Body of pancreas (tissue), 4 donors: ENCODE data around the gene FAM20C. TPM values are rescaled to one million over a fixed set of nuclear protein-coding genes. Genes with fewer than 3 reads are reported as not detected.
"Not testable (repeated sequence)": the region's sequence is repeated elsewhere in the genome, so short reads cannot be mapped to it uniquely, and the experiment has no call there.

Experiments
- ATAC-seq: fragments of 150-250 bp; one replicate; pipeline ENCODE4 v1.9.1; 2016
- DNase-seq, 4 donors: peaks; one replicate each; pipeline ENCODE4 v3.0.0-alpha.2; 2019
- H3K27ac ChIP-seq, 4 donors: fragments of 200-600 bp; sonication (generic); 1 replicate in 3 of 4; 2 replicates in 1 of 4; pipeline versions ENCODE4 v1.5.1 to v1.6.1; 2016 to 2019; ENCODE audit warnings: mild to moderate bottlenecking in 1 of 4, mixed read lengths in 1 of 4, moderate library complexity in 1 of 4
- H3K27me3 ChIP-seq, 2 donors: fragments of 200-600 bp; sonication (generic); one replicate each; pipeline ENCODE4 v1.6.0; 2016; ENCODE audit warnings: mild to moderate bottlenecking in 1 of 2
- H3K36me3 ChIP-seq, 2 donors: fragments of 200-600 bp; sonication (generic); replicated peaks in 1 of 2; 2 replicates each; pipeline ENCODE4 v1.5.1; 2016; ENCODE audit warnings: low read depth in 2 of 2; ENCODE audit not compliant: insufficient read depth in 1 of 2
- H3K4me1 ChIP-seq: fragments of 200-600 bp; sonication (generic); one replicate; pipeline ENCODE4 v1.6.0; 2016
- H3K4me3 ChIP-seq, 2 donors: fragments of 200-600 bp; sonication (generic); 1 replicate in 1 of 2; 2 replicates in 1 of 2; pipeline ENCODE4 v1.5.1; 2016 to 2019
- H3K9me3 ChIP-seq, 3 donors: fragments of 200-600 bp; sonication (generic); 1 replicate in 2 of 3; 2 replicates in 1 of 3; pipeline ENCODE4 v1.5.1; 2016
- POLR2A ChIP-seq, 3 donors: fragments of 450-650 bp; IDR thresholded peaks; one replicate each; pipeline ENCODE4 v1.6.1; 2016; ENCODE audit warnings: antibody characterized with exemption in 3 of 3, mild to moderate bottlenecking in 2 of 3
- WGBS, 2 donors: methylation state at CpG; one replicate each; pipeline ENCODE4 v1.1.5; 2017; 5-methylcytosine and 5-hydroxymethylcytosine counted together
- intact Hi-C: fragments of 100-400 bp; cut with DNase I; formaldehyde crosslinking; loops from one replicate; pipeline ENCODE4 v1.15.1; 2023
- total RNA-seq, 2 donors: library from RNA; depleted of rRNA; stranded (reverse); fragments of >200 nt; gene quantifications; one replicate each; pipeline ENCODE4 v1.1.0, GENCODE V29; 2016
- TF ChIP-seq, protein P1 (sequence below), 7 experiments: fragments of 450-650 bp in 4 of 7; fragments of 200-600 bp in 3 of 7; sonication (generic) in 3 of 7; IDR thresholded peaks; one replicate each; pipeline ENCODE4 v1.5.1; 2016 to 2019; ENCODE audit warnings: antibody characterized with exemption in 7 of 7

The FAM20C gene
- total RNA-seq, 2 donors from 2014 or later, result 12.7 to 26.0 TPM

DNA sequence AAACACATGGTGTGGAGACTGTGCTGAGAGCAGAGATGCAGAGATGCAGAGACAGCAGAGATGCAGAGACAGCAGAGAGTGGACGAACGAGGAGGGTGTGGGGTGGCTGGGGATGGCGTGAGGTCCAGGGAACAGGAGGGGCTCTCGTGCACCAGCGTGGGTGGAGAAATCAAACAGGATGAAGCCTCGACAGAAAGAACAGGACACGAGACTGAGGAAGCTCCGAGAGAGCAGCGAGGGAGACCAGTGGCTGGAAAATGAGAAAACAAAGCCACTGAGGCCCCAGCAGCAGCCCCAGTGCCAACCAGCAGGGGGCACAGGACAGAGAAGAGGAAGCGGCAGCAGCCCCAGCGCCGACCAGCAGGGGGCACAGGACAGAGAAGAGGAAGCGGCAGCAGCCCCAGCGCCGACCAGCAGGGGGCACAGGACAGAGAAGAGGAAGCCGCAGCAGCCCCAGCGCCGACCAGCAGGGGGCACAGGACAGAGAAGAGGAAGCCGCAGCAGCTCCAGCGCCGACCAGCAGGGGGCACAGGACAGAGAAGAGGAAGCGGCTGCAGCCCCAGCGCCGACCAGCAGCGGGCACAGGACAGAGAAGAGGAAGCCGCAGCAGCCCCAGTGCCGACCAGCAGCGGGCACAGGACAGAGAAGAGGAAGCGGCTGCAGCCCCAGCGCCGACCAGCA is 70.4 kb downstream of the FAM20C start:
- H3K27me3 ChIP-seq, H3K27ac ChIP-seq, H3K4me1 ChIP-seq, H3K9me3 ChIP-seq, H3K4me3 ChIP-seq, ATAC-seq, intact Hi-C loops, H3K36me3 ChIP-seq: not testable (repeated sequence)
- TF ChIP-seq, protein P1, sequence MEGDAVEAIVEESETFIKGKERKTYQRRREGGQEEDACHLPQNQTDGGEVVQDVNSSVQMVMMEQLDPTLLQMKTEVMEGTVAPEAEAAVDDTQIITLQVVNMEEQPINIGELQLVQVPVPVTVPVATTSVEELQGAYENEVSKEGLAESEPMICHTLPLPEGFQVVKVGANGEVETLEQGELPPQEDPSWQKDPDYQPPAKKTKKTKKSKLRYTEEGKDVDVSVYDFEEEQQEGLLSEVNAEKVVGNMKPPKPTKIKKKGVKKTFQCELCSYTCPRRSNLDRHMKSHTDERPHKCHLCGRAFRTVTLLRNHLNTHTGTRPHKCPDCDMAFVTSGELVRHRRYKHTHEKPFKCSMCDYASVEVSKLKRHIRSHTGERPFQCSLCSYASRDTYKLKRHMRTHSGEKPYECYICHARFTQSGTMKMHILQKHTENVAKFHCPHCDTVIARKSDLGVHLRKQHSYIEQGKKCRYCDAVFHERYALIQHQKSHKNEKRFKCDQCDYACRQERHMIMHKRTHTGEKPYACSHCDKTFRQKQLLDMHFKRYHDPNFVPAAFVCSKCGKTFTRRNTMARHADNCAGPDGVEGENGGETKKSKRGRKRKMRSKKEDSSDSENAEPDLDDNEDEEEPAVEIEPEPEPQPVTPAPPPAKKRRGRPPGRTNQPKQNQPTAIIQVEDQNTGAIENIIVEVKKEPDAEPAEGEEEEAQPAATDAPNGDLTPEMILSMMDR (IDR thresholded peaks at IDR 0.05), result peak in 2 of 7 experiments; percentile 8 to 35
- DNase-seq, result peak in 2 of 4 donors; percentile 6 to 51
- 73 to 83% methylated on average over 14 to 21 of the region's 31 CpGs for WGBS, 2 donors

GRCh38 chr7:263483-264351 is 71.3 kb downstream of the FAM20C start:
- intact Hi-C loops, H3K27me3 ChIP-seq, H3K27ac ChIP-seq, H3K4me1 ChIP-seq, H3K4me3 ChIP-seq, ATAC-seq, H3K9me3 ChIP-seq, H3K36me3 ChIP-seq: not testable (repeated sequence)
- WGBS, 2 donors, result 59 to 88% methylated on average over 9 to 30 of the region's 37 CpGs
- peak in 1 of 4 donors; percentile 39 for DNase-seq
- TF ChIP-seq, protein P1 (IDR thresholded peaks at IDR 0.05), result peak in 6 of 7 experiments; percentile 7 to 36 (median 16)

DNA sequence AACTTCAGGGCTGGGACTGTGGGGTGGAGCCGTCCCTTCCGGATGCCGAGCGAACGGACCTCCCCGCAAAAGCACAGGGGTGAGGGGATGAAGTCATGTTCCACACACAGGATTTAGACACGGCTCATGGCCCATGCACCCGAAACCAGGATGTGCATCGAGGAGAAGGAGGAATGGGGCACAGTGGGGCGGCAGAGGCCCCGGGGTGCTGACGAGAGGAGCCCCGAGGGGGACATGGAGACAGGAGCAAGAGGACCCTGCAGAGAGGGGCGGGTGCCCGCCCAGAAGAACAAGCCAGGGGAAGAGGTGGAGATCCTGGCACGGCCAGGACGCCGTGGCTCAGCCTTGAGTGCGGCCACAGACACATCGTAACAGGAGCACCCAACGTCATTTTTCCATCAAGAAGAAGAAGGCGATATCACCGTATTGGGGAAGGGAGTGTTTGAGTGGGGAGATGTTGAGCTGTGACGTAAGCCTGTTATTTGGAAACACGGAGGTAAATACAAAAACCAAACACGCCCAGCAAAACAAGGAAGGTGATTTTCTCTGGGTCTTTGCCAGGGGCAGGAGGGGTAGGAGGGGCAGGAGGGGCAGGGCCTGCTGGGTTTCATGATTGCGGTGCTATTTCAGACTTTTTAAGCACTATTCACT is 72.3 kb downstream of the FAM20C start:
- H3K27ac ChIP-seq, result no peak overlapping the region
- no peaks in the 10 kb centered on the region for H3K9me3 ChIP-seq
- peak in 3 of 4 donors; percentile 36 to 53 (median 50) for DNase-seq
- WGBS, 2 donors, result 62 to 72% methylated on average over 26 to 27 of the region's 27 CpGs
- ATAC-seq, result peak; percentile 45
- no peaks in the 10 kb centered on the region for H3K27me3 ChIP-seq
- H3K4me3 ChIP-seq, result no peak overlapping the region
- intact Hi-C loops, result no loop called here
- TF ChIP-seq POLR2A (IDR thresholded peaks at IDR 0.05), result no peak
- TF ChIP-seq, protein P1 (IDR thresholded peaks at IDR 0.05), result no peak
- H3K36me3 ChIP-seq, result peaks cover 3 to 6% of the 10 kb centered on the region in 2 donors
- no peaks in the 10 kb centered on the region for H3K4me1 ChIP-seq

GRCh38 chr7:265192-265997 is 73.0 kb downstream of the FAM20C start:
- DNase-seq (no peak), ATAC-seq (peak; percentile 4)
- WGBS, 2 donors, result 60 to 76% methylated on average over 23 to 25 of the region's 25 CpGs
- no peak for TF ChIP-seq POLR2A (IDR thresholded peaks at IDR 0.05)
- TF ChIP-seq, protein P1 (IDR thresholded peaks at IDR 0.05), result no peak
- intact Hi-C loops, result no loop called here
- H3K27me3 ChIP-seq, result no peaks in the 10 kb centered on the region
- H3K9me3 ChIP-seq, result no peaks in the 10 kb centered on the region
- no peak overlapping the region for H3K27ac ChIP-seq
- no peaks in the 10 kb centered on the region for H3K36me3 ChIP-seq
- peaks cover under 1% of the 10 kb centered on the region for H3K4me1 ChIP-seq
- H3K4me3 ChIP-seq, result no peak overlapping the region
